ENCODE data around the gene TRIM29. TPM values are rescaled to one million over a fixed set of nuclear protein-coding genes. Genes with fewer than 3 reads are reported as not detected.

Gene TRIM29
- total and polyA plus RNA-seq, 12 donors = 0.17 to 0.64 (median 0.30) TPM; not detected in 9

GRCh38 chr11:120062561-120062930 is 75.4 kb downstream of the TRIM29 start:
- H3K4me1 ChIP-seq = no peaks in the 10 kb centered on the region
- intact Hi-C loops (cut with DNase I) = no loop called here
- no peak overlapping the region for H3K4me3 ChIP-seq
- H3K9me3 ChIP-seq = no peaks in the 10 kb centered on the region
- ATAC-seq (no peak), DNase-seq (no peak)
- TF ChIP-seq CTCF (IDR thresholded peaks at IDR 0.05) = no peak
- H3K27me3 ChIP-seq = peaks cover 0 to 48% (median 41%) of the 10 kb centered on the region in 7 donors
- no peaks in the 10 kb centered on the region for H3K36me3 ChIP-seq
- WGBS, 2 donors = 81 to 84% methylated on average over 7 of the region's 7 CpGs
- H3K27ac ChIP-seq = no peak overlapping the region

DNA sequence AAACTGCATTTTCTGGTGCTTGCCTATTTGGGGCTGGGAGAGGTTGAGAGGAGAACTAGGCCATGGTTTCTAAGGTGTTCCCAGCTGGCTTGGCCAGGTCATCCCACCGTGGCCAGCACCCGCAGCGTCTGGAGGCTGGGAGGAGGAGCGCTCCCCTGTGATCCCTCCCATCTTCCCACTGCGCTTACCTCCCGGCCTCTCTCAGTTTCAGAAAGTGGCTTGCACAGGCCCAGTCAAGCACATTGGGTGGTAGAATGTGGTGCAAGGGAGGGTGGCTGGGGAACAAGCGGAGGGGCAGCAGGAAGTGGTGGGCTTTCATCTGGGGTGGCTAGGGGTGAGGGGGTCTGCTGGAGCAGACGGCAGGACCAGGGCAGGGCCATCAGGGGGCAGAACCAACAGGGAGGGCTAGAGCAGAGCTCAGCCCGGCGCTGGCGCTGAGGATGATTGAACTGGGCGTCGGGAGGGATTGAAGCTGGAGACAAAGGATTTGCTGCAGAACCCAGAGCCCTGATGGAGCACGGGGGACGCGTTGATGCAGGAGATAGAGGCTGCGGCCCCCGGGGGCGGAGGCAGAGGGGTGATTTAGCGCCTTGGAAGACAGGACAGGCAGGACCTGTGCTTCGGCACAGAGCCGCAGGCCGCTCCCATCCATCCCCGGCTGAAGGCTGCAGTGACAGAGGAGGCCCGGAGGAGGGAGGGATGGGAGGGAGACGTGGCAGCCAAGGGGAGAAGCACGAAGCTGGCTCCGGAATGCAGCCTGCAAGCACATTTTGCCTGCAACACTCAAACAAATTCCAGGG is 76.0 kb downstream of the TRIM29 start:
- no peak overlapping the region for H3K27ac ChIP-seq
- peaks cover 0 to 44% (median 39%) of the 10 kb centered on the region in 7 donors for H3K27me3 ChIP-seq
- no peaks in the 10 kb centered on the region for H3K9me3 ChIP-seq
- H3K36me3 ChIP-seq = no peaks in the 10 kb centered on the region
- no peak overlapping the region for H3K4me3 ChIP-seq
- DNase-seq (no peak), ATAC-seq (no peak)
- 48 to 62% methylated on average over 28 of the region's 28 CpGs for WGBS, 2 donors
- H3K4me1 ChIP-seq = no peaks in the 10 kb centered on the region
- intact Hi-C loops (cut with DNase I) = no loop called here
- TF ChIP-seq CTCF (IDR thresholded peaks at IDR 0.05) = no peak

Other genes starting within 250 kb of the TRIM29 start
- 10 to 100 TPM in 7 of 10 donors, 1 to 10 TPM in 3; 8.4 to 41.6 (median 13.8) TPM for gene OAF, start 72.9 kb upstream of the TRIM29 start, total RNA-seq
- gene OAF, start 72.9 kb upstream of the TRIM29 start, polyA plus RNA-seq = 10 to 100 TPM; 20.2 to 40.5 TPM
- gene POU2F3, start 102.0 kb upstream of the TRIM29 start, total RNA-seq = under 1 TPM in 1 of 10 donors, not detected in 9; 0.15 TPM
- under 1 TPM in 1 of 2 donors, not detected in 1; 0.03 TPM for gene POU2F3, start 102.0 kb upstream of the TRIM29 start, polyA plus RNA-seq
- 10 to 100 TPM in 5 of 10 donors, 1 to 10 TPM in 5; 7.4 to 14.5 (median 10.7) TPM for gene TLCD5, start 187.2 kb upstream of the TRIM29 start, total RNA-seq
- gene TLCD5, start 187.2 kb upstream of the TRIM29 start, polyA plus RNA-seq = 10 to 100 TPM in 1 of 2 donors, 1 to 10 TPM in 1; 4.1 to 12.4 TPM
- 100 to 1,000 TPM in 7 of 10 donors, 10 to 100 TPM in 3; 77.7 to 155 (median 115) TPM for gene ARHGEF12, start 198.3 kb upstream of the TRIM29 start, total RNA-seq
- gene ARHGEF12, start 198.3 kb upstream of the TRIM29 start, polyA plus RNA-seq = 10 to 100 TPM; 20.0 to 25.0 TPM